GM12875 (cell line): ENCODE results near the gene GTF2H3.

Experiments used
- H3K4me3 ChIP-seq: one replicate; pipeline ENCODE4 v1.5.1; 2011; ENCODE audit warnings: low read depth, low read length, control low read depth
- CTCF ChIP-seq: IDR thresholded peaks from 2 replicates; pipeline ENCODE4 v1.5.1; 2011; ENCODE audit warnings: low read depth, mild to moderate bottlenecking, control low read depth, inconsistent platforms, low read length, moderate library complexity, borderline replicate concordance; ENCODE audit not compliant: insufficient read depth

The GTF2H3 gene

GRCh38 chr12:123681605-123682004 lies 48.0 kb downstream of the GTF2H3 start:
- H3K4me3 ChIP-seq: no peak overlapping the region
- TF ChIP-seq CTCF: no peak

GRCh38 chr12:123683964-123684363 lies 50.3 kb downstream of the GTF2H3 start:
- TF ChIP-seq CTCF: no peak
- H3K4me3 ChIP-seq: no peak overlapping the region

GRCh38 chr12:123686636-123687190 lies 53.1 kb downstream of the GTF2H3 start:
- TF ChIP-seq CTCF: no peak
- H3K4me3 ChIP-seq: no peak overlapping the region

GRCh38 chr12:123690191-123690840 lies 56.7 kb downstream of the GTF2H3 start:
- H3K4me3 ChIP-seq: no peak overlapping the region
- TF ChIP-seq CTCF: no peak

GRCh38 chr12:123696207-123696606 lies 62.6 kb downstream of the GTF2H3 start:
- no peak overlapping the region for H3K4me3 ChIP-seq
- TF ChIP-seq CTCF: no peak

GRCh38 chr12:123696646-123697045 lies 63.0 kb downstream of the GTF2H3 start:
- TF ChIP-seq CTCF: no peak
- H3K4me3 ChIP-seq: no peak overlapping the region

- no peak for TF ChIP-seq CTCF
- no peak overlapping the region for H3K4me3 ChIP-seq
These were observed 72.3 kb downstream of the GTF2H3 start for GRCh38 chr12:123705935-123706334.
